Measurements from ENCODE around the gene MORN3.

Gene MORN3

DNA sequence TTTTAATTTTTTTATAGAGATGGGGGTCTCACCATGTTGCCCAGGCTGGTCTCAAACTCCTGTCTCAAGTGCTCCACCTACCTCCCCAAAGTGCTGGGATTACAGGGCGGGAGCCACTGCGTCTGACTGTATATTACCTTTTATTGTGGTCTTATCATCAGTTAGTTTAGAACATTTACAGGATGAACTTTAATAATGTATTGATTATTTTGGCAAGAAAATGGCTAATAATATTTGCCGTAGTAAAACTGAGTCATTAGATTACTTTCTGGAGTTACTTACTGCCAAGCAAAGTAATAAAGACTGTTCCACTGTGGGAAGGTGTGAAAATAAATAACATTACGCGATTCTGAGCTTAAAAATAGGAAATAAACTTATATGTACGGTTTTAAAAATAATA is 66.7 kb downstream of the MORN3 start:
- no peak for DNase-seq (ENCODE audit: low read depth in 3 of 3)

DNA sequence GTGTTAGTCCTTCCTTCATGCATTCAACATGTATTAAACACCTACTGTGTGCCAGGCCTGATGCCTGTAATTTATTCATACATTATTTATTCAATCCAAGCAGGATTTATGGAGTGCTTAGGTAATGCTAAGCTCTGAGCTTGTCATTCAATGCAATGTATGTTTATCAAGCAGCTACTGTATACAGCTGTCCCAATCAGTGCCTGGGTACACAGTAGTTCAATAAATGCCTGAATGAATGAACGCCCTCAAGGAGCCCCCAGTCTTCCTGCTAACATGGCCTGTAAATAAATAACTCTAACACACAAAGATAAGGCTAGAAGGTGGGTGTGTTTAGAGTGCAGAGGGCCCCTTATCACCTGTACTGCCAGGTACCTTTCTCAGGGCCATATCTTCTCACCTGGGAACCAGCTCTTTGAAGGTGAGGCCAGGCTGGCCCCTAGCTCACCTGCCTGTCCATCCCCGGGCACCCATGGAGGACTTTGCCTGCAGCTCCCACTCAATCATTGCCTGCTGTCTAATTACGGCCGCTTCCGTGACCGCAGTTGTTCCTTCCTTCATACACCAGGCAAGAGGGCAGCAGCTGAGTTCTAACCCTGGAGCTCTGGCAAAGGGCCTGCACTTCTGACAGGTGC is 68.6 kb downstream of the MORN3 start:
- DNase-seq (ENCODE audit: low read depth in 3 of 3), result no peak

Data from stimulated activated CD4-positive, alpha-beta T cell treated with anti-CD3 and anti-CD28 coated beads, TNF-alpha, amount 100 ng/mL, for 48 hours (primary cell).